Activated CD4-positive, CD25-positive, alpha-beta regulatory T cell (primary cell): ENCODE measurements around the gene TESMIN.

Experiments
- DNase-seq, 4 experiments: peaks; one replicate each; lab custom pipeline; 2025; lab: John Stamatoyannopoulos, UW

Gene TESMIN

DNA sequence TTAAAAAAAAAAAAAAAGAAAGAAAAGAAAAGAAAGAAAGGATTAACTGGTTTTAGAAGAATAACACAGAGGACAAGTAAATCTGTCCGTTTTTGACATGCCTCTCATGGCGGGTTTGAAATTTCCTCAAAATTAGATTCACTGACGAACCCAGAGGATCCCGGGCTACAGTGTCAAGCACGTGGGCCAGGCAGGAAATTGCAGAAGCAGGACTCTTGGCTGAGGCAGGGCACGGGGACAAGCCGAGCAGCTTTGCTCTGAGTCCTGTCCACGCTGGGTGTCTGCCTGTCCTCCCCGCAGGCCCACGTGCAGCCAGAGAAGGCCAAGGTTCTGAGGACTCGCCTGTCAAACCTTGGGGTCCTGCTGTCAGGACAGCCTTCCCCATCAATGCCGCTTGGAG is 42.3 kb downstream of the TESMIN start:
- no peak for DNase-seq

DNA sequence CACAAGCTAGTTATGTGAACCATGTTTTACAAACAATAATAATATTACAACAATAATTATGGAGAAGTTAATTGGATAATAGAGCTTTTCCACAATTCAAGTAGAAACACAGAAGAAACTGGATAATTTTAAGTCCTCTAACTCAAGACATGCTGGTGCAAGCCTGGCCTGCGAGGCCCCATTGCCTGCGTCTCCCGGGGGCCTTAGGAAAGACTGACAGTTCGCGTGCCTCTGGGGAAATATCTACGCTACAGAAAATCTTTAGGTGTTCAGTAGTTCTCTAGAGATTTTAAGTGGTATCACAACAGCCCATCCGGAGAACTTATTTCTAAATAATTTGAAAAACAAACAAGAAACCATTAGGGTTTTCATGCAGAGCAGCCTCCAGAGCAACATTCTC is 43.8 kb downstream of the TESMIN start:
- no peak for DNase-seq

DNA sequence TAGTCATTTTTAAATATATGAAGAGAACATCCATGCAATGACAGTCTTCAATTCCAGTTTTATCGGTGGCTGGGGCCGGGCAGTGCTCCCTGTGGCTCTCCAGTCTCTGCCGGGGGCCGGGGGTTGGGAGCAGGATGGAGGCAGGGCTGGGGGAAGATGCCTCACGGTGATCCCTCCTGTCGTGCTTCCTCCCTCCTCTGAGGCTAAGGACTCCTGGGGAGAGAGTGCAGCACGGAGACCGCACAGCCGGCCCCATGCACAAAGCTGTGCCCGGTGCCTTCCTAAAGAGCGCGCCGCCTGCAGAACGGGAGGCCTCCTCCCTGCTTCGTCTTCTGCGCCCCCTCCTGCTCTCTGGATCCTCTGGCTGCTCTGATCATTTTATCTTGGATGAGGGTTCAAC is 46.4 kb downstream of the TESMIN start:
- no peak for DNase-seq

DNA sequence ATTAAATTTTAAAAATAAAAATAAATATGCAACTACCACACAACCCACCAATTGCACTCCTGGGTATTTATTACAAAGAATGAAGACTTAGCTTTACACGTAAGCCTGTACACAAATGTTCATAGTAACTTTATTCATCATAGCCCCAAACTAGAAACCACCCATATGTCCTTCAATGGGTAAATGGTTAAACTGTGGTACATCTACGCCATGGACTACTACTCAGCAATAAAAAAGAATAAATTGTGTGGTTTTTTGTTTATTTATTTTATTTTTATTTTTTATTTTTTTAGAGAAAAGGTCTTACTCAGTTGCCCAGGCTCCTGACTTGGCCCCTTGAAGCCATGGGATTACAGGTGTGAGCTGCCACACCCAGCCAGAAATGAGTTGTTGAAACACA is 52.3 kb downstream of the TESMIN start:
- no peak for DNase-seq

DNA sequence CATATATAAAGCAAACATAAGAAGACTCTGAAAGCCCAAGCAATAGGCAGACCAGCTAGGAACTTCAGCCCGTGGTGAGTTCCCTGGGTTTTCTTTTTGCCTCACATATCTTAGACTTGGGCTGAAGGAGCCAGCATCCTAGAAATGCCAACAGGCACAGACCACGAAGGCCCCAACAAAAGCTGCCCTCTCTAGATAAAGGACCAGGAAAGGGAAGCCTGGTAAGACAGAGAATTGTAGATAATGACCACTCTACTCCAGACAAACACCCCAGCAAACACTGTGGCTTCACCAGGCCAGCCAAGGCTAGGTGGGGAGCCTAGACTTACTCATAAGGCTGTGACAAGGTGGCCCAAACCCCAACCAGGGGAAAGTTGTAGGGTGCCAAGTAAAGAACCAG is 55.8 kb downstream of the TESMIN start:
- DNase-seq, result no peak

DNA sequence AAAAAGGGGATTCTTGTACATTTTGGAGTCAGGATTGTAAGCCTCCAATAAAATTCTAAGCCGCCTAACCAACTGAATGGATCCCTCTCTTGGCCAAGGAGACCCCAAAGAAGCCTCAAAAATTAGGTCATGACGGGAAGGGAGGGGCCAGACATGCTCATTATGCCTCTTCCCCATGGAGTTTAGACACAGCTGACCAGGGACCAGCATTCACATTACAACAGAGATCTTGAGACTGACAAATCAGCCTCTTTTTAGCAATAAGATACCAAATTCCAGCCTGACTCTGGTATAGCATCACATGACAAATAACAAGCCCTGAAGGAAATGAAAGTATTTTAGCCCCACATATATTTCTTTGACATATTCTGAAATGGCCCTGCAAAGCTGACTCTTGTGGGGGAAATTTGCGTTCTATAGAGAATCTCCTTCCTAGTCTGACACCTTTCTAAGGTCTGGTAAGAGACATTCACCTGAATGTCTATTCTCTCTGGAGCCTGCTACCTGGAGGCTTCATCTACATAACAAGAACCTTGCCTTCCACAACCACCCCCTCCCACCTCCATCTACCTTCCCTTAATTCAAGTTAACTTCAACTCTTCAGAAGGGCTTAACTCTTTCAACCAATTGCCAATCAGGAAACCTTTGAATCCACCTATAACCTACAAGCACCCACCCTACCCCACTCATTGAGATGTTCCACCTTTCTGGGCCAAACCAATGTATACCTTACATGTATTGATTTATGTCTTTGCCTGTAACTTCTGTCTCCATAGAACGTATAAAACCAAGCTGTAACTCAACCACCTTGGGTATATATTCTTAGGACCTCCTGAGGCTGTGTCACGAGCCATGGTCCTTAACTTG is 56.7 kb downstream of the TESMIN start:
- DNase-seq, result no peak

DNA sequence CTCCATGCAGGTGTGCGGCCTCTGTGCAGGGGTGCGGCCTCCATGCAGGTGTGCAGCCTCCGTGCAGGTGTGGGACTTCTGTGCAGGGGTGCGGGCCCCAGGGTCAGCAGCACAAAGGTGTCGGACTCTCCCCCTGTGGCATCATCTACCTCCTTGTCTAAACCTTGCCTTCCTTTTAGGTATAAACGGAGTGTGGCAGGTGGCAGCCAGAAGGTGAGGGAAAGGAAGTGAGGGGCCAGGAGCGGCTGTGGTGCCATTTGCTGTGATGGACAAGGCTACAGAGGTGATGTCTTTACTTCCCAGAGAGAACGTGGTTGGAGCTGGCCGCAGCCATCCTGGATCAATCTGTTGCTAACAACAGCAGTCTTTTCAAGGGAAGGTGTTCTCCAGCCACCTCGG is 57.8 kb downstream of the TESMIN start:
- no peak for DNase-seq

DNA sequence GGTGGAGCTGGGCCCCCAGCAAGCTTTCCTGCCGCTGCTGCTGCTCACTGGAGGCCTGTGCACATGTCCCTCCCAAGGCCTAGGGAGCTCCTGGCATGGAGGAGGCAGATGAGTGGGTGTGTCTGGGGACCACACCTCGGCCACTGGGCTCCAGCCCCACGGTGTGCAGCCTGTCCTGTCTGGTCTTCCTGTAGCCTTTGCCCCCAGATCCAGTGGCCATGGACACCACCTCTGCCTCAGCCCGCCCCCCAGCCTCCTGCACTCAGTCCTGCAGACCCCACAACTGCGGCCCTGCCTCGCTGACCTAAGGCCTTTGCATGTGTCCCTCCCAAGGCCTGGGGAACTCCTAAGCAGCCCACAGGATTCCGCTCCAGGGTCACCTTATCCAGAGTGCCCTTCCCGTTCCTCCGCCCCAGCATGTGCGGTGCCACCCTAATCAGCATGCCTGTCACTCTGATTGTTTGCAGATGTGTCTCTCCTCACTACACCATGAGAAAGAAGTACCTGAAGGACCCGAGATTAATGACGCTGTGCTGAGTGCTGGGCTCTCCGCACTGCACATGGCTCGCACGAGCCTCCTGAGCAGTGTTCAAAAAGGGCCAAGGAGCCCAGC is 58.3 kb downstream of the TESMIN start:
- no peak for DNase-seq

DNA sequence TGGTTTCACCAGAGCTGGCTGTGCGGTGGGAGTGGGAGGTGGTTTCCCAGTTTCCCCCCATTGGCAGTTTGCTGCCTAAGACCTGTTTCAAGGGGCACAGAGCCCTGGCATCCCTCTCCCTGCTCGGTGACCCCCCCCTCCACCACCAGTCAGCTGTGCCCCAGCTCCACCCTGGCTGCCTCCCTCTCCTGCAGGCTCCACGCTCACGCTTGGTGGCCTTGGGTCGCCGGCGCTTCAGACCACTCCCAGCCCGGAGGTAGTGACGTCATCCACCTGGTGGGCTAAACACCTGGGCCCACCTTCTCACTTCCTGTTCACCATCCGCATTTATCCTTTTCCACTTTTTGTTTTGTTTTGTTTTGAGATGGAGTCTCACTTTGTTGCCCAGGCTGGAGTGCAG is 59.2 kb downstream of the TESMIN start:
- DNase-seq, result no peak

DNA sequence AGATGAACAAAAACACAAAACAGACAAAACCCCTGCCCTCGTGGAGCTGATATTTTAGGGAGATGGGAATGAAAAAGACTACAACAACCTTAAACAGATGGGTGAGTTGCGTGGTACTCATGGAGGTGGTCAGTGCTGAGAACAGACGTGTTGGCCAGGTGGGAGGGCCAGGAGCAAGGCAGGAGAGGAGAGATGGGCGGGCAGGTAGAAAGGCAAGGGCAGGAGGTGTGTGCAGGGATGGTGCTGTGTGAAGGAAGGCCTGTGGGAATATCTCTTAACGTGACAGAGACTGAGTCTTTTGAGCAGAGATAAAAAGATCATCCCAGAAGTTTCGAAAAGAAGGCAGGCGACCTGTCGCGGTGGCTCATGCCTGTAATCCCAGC is 59.9 kb downstream of the TESMIN start:
- no peak for DNase-seq

DNA sequence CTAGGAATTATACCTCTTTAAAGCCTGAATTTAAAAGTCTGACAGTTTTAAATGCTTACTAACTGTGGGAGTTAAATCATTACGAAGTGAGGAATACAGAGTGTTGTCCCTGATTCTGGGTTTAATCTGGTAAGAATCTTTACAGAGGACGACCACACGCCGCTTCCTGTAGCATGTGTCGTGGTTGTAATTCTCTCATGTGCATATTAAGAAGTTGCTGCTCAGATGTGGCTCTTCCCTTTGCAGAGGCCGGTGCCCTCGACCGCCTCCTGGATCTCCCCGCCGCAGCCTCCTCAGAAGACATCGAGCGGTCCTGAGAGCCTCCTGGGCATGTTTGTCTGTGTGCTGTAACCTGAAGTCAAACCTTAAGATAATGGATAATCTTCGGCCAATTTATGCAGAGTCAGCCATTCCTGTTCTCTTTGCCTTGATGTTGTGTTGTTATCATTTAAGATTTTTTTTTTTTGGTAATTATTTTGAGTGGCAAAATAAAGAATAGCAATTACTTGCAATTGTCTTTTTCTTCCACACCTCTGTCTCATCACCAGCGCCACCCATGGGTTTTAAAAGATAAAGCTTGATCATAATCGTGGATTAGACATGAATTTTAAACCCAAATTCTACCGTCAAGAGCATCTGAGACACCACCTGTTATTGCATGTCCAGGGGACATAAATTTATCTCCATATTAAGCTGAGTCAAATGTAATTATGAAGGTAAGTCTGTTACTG is 60.5 kb downstream of the TESMIN start:
- DNase-seq, result no peak

DNA sequence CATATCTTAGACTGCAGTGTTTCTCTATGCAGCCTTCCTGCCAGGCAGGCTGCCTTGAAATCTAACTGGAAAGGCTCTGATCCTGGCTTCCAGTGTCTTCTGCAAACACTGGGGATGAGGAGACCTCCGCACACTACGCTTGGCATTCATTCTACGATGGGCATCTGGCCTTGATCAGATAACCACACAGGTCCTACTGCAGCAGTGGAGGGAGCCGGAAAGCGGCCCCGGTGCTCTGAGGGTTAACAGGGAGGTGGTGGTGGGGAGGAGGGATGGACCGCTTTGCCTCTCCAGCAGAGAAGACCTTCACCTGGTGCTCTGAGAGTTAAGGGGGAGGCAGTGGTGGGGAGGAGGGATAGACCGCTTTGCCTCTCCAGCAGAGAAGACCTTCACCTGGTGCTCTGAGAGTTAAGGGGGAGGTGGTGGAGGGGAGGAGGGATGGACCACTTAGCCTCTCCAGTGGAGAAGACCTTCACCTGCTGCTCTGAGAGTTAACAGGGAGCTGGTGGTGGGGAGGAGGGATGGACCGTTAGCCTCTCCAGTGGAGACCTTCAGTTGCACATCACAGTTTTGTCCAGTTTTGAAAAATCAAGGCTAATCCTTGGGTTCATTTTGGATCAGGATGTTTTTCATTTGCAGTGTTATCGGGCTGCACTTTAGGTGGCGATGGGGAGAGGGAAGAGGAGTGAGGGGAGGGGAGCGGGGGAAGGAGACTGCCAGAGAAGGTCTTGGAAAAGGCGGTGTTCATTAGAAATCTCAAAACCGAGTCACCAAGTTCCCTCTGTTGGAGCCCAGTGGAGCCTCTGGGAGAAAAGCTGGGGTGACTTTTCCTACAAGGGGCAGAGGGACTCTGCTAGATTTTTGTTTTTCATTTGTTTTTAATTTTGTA is 61.3 kb downstream of the TESMIN start:
- DNase-seq, result no peak

DNA sequence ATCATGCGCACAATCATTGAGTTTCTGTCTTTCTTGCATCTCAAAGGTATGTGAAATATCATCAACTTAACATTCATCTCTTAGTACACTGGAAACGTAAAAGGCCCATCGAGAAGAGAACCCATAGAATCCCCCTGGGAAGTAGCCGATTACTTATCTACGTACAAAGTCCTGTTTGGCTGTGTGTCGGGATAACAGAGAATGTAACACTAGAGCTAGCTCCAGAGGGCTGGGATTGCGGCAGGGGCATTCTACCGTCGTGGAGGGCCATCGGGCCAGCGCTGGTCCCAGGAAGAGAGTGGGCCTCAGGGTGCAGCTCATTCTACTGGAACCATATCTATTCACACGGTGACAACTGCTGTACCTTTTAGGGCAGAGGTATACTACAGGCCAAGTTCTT is 62.4 kb downstream of the TESMIN start:
- DNase-seq, result no peak

DNA sequence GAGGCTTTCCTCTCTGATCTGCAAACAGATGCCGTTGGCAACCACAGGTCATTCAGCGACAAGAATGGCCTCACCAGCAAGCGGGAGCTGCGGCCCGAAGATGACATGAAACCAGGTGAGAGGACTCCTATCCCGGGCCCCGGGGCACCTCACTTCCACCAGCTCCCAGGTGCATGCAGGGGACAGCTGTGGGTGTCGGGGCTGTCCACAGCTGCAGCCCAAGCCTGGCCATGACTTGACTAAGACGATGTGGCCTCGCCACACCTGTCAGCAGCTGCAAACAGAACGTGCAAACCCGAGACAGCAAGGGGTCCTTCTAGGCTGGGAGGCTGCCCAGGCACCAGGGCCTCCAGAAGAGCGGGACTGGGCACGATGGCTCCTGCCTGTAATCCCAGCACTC is 63.3 kb downstream of the TESMIN start:
- no peak for DNase-seq

DNA sequence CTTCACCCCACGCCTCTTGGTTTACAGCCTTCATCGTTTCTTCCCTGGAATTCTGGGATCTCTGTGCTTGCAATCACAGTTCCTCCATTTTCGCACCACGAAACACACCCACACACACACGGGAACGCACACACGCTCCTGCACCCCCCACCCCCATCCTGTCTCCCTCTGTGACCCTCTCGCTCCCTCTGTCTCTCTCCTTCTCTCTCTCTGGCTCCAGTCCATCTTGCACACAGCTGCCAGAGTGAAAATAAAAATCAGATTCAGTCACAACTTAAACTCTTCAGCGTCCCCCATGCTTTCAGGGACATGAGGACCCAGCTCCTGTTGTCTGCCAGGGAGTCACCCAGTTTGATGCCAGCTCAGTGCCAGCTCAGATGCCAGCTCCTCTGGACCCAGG is 64.0 kb downstream of the TESMIN start:
- no peak for DNase-seq

DNA sequence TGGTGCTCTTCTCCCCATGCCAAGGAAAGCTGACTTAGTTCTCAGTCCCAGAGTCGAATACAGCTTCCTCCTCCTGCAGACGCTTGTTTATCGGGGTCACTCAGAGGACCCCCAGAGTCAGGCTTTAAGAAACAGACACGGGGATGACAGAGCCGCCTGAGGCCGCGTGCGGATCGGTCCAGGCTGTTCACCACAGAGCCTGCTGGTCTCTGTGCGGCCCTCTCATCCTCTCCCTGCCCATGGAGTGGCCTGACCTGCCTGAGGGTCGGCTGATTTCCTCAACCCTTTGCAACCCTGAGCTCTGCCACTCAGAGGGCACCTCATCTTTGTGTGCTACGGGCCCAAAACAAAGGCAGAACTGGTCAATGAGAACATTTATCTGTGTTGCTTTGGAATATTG is 64.8 kb downstream of the TESMIN start:
- no peak for DNase-seq

DNA sequence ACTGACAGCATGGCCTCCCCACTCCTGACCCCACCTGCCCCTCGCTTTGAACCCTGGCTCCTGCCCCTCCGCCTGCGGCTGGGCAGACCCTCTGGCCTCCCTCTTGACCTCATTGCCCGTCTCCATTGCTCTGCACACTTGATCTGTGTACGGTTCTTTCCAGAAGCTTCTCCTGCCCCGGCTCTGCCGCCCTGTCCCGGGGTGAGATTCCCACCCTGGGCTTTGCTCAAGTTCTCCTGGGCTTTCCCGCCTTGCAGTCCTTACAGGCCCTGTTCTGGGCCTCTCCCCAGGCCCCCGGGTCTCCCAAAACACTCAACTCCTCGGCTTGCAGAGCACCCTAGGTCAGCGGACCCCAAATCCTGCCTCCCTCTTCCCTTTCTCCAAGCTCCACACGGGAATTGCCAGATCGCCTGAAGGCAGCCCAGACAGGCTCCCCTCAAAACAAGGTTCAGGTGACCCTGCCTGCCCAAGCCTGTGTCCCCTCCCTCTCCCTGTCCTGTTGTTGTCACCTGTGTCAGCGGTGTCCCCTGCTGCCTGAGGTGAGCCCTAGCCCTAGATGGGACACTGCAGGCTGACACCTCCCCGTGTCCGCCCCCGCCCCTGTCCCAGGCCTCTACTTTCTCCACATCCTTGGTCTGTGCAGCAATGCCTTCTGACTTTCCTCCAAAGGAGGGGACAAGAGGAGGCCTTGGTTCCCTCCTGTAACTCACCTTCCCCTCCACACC is 65.5 kb downstream of the TESMIN start:
- no peak for DNase-seq

DNA sequence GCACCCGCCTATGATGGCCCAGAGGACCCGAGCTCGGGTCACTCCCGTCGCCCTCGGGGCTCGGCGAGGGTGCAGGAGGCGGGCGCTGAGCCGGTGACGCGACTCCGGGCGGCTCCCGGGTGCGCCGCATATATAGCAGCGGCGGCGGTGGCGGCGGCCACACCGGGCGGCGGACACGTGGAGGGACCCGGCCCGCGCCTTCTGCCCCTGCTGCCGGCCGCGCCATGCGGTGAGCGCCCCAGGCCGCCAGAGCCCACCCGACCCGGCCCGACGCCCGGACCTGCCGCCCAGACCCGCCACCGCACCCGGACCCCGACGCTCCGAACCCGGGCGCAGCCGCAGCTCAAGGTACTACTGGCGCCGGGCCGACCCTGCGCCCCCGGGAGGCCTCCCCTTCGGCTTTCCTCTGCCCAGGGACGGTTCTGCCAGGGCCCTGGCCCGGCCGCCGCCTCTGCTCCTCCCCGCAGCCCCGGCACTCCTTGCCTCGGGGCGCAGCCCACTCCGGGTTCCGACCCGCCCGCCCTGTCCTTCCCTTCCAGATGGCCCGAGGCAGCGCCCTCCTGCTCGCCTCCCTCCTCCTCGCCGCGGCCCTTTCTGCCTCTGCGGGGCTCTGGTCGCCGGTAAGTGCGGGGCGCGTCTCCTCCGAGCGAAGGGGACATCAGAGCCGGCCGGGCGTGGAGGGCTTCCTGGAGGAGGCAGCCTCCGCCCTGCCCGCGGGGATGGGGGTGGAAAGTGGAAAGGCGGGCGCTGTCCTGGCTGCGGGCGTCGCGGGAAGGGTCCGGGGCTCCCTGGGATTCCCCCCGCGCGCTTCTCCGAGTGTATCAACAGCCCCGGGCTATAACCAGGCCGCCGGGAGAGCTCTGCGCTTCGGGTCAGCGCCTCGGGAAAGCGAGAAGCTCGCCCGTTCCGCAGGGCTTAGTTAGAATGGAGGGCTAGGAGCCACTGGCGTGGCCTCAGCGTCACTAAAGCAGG is 66.6 kb downstream of the TESMIN start, which contains the start of gene GAL:
Gene GAL (plus strand): TSS at position 160 of the 972 bp plus-strand sequence. CDS start 380 bp downstream, at position 540.
- DNase-seq, result no peak

DNA sequence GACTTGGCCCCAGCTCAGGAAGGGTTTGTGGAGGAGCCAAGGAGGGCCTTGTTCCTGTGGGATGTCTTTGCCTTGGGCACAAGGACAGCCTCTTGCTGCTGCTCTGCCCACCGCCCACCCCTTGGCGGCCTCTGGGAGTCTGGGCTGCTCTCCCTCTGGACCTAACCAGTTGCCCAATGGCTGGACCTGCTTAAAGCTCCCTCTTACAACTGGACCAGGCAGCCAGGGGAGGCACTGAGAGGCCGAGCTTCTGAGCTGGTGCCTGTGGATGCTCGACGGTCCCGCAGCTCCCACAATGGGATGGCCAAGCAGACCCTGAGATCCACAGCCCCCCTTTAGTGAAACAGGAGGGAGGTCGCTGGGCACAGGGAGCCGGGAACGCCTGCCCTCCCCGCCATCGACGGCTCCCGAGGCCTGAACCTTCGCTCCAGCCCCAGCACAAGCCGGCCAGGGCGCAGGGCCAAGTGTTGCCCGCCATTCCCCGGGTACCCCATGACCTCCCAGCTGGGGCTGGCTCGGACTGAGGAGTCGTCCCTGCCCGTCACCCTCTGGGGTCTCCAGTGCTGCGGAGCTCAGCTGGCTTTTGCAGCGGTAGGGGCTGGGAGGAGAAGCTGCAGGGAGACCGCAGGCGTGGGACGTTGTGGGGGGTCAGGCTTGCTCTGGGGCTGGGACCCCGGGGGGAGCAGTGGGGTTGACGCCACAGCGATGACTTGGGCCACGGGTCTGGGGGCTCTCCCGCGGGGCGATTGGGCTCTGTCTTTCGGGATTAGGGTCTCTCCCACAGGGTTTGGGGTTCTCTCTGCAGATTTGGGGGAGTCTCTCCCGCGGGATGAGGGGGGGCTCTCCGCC is 67.6 kb downstream of the TESMIN start:
- no peak for DNase-seq
